GM23338 (cell line): ENCODE data around the gene PVALEF. TPM values are rescaled to one million over a fixed set of nuclear protein-coding genes. Genes with fewer than 3 reads are reported as not detected.

Experiments used
- CREB1 ChIP-seq: fragments of 250-450 bp; sonication (Bioruptor Pico); IDR thresholded peaks from 2 replicates; pipeline ENCODE4 v1.5.0; 2020; ENCODE audit warnings: low read depth, mild to moderate bottlenecking, moderate library complexity
- EZH2 ChIP-seq: fragments of 200-600 bp; sonication (generic); IDR thresholded peaks from one replicate; pipeline ENCODE4 v1.8.0; 2017; ENCODE audit warnings: antibody characterized with exemption, mild to moderate bottlenecking, low read depth; ENCODE audit not compliant: unreplicated experiment
- EZH2phosphoT487 ChIP-seq: fragments of 200-600 bp; sonication (generic); IDR thresholded peaks from one replicate; pipeline ENCODE4 v1.8.1; 2018; ENCODE audit warnings: antibody characterized with exemption; ENCODE audit not compliant: unreplicated experiment
- JUNB ChIP-seq: IDR thresholded peaks from one replicate; pipeline ENCODE4 v1.6.1; 2016; ENCODE audit warnings: antibody characterized with exemption; ENCODE audit not compliant: unreplicated experiment
- NANOG ChIP-seq: IDR thresholded peaks from 2 replicates; pipeline ENCODE4 v1.6.1; 2016; ENCODE audit warnings: antibody characterized with exemption, borderline replicate concordance
- POLR2AphosphoS5 ChIP-seq: IDR thresholded peaks from 2 replicates; pipeline ENCODE4 v1.6.1; 2016; ENCODE audit warnings: antibody characterized with exemption, low read depth
- ZNF114 ChIP-seq: fragments of 250-450 bp; sonication (Bioruptor Pico); IDR thresholded peaks from 2 replicates; pipeline ENCODE4 v1.5.0; 2020; ENCODE audit warnings: mild to moderate bottlenecking, moderate library complexity
- ZNF331 ChIP-seq: fragments of 250-450 bp; sonication (Bioruptor Pico); IDR thresholded peaks from 2 replicates; pipeline ENCODE4 v1.5.0; 2020; ENCODE audit warnings: low read depth, mild to moderate bottlenecking, moderate library complexity
- ZNF462 ChIP-seq: fragments of 250-450 bp; sonication (Bioruptor Pico); IDR thresholded peaks from 2 replicates; pipeline ENCODE4 v1.5.0; 2020; ENCODE audit warnings: mild to moderate bottlenecking, moderate library complexity
- polyA plus RNA-seq: library from polyadenylated mRNA; unstranded; fragments of >200 nt; fragmentation: Nextera tagmentation; extraction: Ambion mirVana; gene quantifications from 2 replicates; pipeline ENCODE4 v1.2.1, GENCODE V29; 2016
- total RNA-seq: library from RNA; depleted of rRNA; stranded (reverse); fragments of >200 nt; shearing (Covaris generic); gene quantifications from 2 replicates; pipeline ENCODE4 v1.2.3, GENCODE V29; 2014
- TF ChIP-seq, protein P1 (sequence below), 2 experiments: fragments of 200-600 bp in 1 of 2; sonication (generic) in 1 of 2; conservative IDR thresholded peaks; 2 replicates each; pipeline versions ENCODE4 v1.5.1 to v1.6.1; 2016 to 2017; ENCODE audit warnings: antibody characterized with exemption in 2 of 2, low read depth in 2 of 2, mild to moderate bottlenecking in 2 of 2, moderate library complexity in 1 of 2

Gene PVALEF
- total and polyA plus RNA-seq, 2 experiments from 2014 or later = not detected

GRCh38 chr17:81207610-81208581, 42.6 kb downstream of the PVALEF start (continued):
- TF ChIP-seq ZNF462 = no peak
- TF ChIP-seq ZNF331 (CRISPR knock-in tag) = no peak
- TF ChIP-seq, protein P1, sequence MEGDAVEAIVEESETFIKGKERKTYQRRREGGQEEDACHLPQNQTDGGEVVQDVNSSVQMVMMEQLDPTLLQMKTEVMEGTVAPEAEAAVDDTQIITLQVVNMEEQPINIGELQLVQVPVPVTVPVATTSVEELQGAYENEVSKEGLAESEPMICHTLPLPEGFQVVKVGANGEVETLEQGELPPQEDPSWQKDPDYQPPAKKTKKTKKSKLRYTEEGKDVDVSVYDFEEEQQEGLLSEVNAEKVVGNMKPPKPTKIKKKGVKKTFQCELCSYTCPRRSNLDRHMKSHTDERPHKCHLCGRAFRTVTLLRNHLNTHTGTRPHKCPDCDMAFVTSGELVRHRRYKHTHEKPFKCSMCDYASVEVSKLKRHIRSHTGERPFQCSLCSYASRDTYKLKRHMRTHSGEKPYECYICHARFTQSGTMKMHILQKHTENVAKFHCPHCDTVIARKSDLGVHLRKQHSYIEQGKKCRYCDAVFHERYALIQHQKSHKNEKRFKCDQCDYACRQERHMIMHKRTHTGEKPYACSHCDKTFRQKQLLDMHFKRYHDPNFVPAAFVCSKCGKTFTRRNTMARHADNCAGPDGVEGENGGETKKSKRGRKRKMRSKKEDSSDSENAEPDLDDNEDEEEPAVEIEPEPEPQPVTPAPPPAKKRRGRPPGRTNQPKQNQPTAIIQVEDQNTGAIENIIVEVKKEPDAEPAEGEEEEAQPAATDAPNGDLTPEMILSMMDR (conservative IDR thresholded peaks at IDR 0.05; ENCODE audit: low read depth in 2 of 2) = no peak
- TF ChIP-seq EZH2 = no peak
- no peak for TF ChIP-seq POLR2AphosphoS5
- TF ChIP-seq CREB1 (CRISPR knock-in tag) = no peak
- TF ChIP-seq NANOG = no peak
- no peak for TF ChIP-seq ZNF114
- TF ChIP-seq EZH2phosphoT487 = no peak
- no peak for TF ChIP-seq JUNB
